Fibroblast of skin of right quadriceps (primary cell): ENCODE measurements around the gene FASTKD3.
"Not testable (repeated sequence)": the region's sequence is repeated elsewhere in the genome, so short reads cannot be mapped to it uniquely, and the experiment has no call there.

ENCODE experiments used
- DNase-seq: peaks from one replicate; pipeline ENCODE4 v3.0.0-alpha.2; 2013

Gene FASTKD3

GRCh38 chr5:7868773-7869473 lies at the start of gene FASTKD3, which contains the start of gene MTRR:
TSS of gene FASTKD3 (minus strand) at chr5:7869031. CDS start at chr5:7868083, 948 bp downstream.
TSS of gene MTRR (plus strand) at chr5:7869148. CDS start at chr5:7870795, 1,647 bp downstream.
- DNase-seq, result peak; percentile 90

DNA sequence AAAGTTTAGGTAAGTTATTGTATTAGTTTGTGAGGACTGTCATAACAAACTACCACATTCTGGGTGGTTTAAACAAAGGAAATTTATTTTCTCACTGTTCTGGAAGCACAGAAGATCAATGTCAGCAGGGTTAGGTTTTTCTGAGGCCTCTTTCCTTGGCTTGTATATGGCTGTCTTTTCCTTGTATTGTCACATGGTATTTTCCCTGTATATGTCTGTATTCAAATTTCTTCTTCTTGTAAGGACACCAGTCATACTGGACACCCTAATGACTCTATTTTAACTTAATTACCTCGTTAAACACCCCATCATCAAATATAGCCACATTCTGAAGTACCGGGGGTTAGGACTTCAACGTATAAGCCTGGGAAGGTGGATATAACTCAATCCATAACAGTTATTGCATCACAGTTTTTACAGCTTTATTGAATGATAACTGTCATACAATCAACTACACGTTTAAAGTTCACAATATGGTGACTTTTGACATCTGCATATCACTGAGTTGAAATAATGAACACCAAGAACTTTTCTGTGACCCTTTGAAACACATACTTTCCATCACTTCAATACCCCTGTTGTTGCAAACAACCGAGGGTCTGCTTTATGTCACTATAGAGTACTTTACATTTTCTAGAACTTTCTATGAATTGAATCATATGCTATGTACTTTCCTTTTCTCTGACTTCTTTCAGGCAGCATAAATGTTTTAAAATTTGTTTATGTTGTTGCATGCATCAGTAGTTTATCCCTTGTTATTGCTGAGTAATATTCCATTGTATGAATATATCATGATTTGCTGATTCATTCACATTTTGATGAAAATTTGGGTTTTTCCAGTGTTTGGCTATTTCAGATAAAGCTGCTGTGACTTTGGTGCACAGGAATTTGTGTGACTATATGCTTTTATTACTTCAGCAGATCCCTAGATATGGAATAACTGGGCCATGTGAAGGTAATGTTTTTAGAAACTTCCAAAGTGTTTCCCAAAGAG lies 48.6 kb upstream of the FASTKD3 start:
- DNase-seq, result no peak

DNA sequence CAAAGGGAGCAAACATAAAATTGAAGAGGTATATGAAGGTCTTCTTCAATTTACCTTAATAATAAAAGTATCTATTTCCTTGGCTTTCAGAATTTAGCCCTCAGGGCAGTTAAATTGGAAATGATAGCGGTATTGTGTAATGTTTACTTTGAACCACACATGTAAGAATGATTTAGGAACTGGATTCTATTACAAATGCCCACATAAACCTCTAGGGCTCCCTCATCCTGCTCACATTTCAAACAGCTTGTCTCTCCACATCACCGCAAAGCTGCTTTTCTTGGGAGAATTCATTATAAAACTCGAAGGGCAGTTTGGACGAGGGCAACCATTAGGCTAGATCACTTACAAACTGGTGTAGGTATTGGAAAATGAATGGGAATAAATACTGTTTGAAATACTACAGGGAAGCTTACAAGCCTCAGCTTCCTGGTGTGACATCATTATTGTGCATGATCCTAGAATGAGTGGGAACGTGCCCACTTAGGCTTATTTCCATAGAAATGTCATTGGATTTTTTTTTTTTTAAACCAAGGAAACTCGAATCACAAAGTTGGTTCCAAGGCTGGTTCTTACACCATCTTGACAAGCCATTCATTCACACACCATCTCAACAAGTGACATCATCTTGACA lies 47.5 kb upstream of the FASTKD3 start:
- DNase-seq, result no peak

DNA sequence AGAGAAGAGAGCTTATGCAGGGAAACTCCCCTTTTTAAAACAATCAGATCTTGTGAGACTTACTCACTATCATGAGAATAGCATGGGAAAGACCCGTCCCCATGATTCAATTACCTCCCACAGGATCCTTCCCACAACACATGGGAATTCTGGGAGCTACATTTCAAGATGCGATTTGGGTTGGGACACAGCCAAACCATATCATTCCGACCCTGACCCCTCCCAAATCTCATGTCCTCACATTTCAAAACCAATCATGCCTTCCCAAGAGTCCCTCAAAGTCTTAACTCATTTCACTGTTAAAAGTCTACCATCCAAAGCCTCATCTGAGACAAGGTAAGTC lies 42.6 kb upstream of the FASTKD3 start:
- DNase-seq, result not testable (repeated sequence)

DNA sequence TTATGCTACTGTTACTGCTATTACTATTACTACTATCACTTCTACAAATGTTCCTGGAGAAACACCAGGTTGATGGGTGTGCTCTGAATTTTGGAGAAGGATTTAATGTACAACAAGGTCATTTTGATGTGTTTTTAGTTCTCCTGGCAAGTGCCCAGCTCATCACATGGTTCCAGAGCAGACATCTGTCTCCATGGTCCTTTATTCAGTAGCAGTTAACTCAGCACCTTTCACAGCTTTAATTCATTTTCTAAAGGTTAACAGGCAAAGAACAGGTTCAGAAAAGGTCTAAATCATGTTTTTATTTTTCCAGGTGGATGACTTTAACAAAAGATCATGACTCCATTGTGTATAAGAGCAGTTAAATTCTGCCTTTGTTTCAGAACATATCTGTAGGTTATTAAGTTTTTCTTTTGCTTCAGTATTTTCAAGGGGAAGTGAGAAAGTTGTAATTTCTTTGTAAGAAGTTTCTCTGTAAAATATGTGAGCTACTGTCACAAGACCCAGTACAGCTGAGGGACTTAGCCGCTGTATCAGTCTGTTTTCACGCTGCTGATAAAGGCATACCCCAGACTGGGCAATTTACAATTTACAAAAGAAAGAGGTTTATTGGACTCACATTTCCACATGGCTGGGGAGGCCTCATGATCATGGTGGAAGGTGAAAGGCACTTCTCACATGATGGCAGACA lies 42.1 kb upstream of the FASTKD3 start:
- no peak for DNase-seq

GRCh38 chr5:7908317-7908716 lies 39.5 kb upstream of the FASTKD3 start:
- DNase-seq, result no peak

DNA sequence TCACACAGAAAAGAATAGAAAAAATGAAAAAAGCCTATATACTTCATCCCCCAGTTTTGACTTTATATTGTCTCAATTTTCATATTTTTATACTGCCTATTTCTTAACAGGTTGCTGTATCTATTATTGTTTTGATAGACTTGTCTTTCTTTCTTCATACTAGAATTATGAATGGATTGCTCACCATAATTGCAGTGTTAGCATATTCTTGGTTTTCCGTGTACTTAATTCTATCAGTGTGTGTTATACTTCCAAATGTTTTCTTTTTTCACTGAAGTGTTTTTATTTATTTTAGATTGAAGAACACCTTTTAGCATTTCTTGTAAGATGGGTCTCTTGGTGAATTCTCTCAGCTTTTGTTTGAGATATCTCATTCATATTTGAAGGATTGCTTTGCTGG lies 38.8 kb upstream of the FASTKD3 start:
- DNase-seq, result no peak

DNA sequence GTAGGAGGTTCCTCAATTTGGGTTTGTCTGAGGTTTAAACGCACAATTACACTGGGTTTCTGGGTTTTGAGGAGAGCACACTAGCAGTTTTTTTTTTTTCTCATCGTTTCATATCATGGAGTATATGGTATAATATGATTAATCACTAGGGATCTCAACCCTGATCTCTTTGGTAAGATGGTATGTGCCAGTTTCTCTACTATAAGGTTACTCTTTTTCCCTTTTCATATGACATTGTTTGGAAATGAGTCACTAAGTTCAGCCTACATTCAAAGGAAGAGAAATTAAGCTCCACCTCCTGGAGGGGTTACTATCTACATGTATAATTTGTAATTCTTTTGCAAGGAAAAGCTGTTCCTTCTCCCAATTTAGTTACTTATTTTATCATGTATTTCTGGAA lies 35.3 kb upstream of the FASTKD3 start:
- peak; percentile 78 for DNase-seq

GRCh38 chr5:7902666-7903625 lies 34.1 kb upstream of the FASTKD3 start:
- no peak for DNase-seq

DNA sequence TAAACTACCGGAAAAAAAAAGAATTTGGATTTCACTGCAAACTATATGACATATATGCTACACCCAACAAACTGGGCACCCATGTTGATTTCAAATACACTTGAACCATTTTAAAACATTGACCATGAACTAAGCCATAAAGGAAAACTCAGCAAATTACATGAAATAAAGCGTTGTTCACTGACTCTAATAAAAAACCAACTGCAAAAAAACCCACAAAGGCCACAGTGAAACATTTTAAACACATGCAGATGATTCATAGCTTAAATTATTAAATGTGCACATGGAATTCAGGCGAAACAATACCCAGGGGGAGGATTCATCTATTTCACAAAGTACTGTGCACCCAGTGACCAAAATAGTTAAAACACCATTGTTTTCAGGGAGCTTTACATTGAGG lies 33.4 kb upstream of the FASTKD3 start:
- peak; percentile 51 for DNase-seq

- peak; percentile 22 for DNase-seq
Observed at GRCh38 chr5:7897014-7897600, 28.3 kb upstream of the FASTKD3 start.

GRCh38 chr5:7894860-7895259 lies 26.0 kb upstream of the FASTKD3 start:
- DNase-seq, result no peak

- no peak for DNase-seq
Observed at GRCh38 chr5:7894439-7894838, 25.6 kb upstream of the FASTKD3 start.

DNA sequence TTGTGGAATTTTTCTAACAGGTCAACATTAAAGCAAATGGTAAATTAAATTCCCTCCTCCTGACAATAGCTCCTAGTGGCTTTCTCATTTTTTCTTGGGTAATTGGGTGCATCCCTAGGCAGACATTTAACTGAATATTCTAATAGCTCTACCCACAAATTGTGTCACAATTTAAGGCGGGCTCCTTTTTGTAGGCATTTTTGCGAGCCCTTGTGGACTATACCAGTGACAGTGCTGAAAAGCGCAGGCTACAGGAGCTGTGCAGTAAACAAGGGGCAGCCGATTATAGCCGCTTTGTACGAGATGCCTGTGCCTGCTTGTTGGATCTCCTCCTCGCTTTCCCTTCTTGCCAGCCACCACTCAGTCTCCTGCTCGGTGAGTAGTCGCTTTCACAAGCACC lies 20.1 kb upstream of the FASTKD3 start:
- DNase-seq, result no peak

- DNase-seq, result peak; percentile 65
Observed at GRCh38 chr5:7886849-7887475, 18.1 kb upstream of the FASTKD3 start.

- no peak for DNase-seq
Observed at GRCh38 chr5:7884491-7885267, 15.8 kb upstream of the FASTKD3 start.

GRCh38 chr5:7882926-7883325 lies 14.1 kb upstream of the FASTKD3 start:
- DNase-seq, result no peak

DNA sequence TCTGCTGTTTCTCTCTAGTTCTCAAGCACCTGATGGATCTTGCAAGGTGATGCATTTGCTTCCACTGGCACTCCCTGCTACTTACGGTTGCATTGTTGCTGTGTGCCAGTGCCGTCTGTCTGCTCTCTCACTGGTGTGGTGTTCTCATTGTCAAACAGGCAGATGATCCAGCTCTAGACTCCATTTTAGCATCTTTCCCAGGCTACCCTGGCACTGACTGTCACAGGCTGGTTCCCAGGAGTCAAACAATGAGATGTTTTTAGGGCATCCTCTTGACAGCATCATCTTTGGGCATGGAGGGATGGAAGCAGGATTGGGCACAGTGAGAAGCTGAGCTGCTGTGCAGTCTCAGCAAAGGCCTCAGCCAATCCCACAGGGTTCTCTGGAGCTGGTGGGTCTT lies 13.0 kb upstream of the FASTKD3 start:
- no peak for DNase-seq

GRCh38 chr5:7881091-7881490 lies 12.3 kb upstream of the FASTKD3 start:
- DNase-seq, result no peak

- no peak for DNase-seq
Observed at GRCh38 chr5:7878381-7878873, 9.6 kb upstream of the FASTKD3 start.
